ENCODE data around the gene SNRPE. TPM values are rescaled to one million over a fixed set of nuclear protein-coding genes. Genes with fewer than 3 reads are reported as not detected.
"Not testable (repeated sequence)": the region's sequence is repeated elsewhere in the genome, so short reads cannot be mapped to it uniquely, and the experiment has no call there.

The SNRPE gene
- total RNA-seq, 2 experiments from 2014 or later, result 366 to 370 TPM

DNA sequence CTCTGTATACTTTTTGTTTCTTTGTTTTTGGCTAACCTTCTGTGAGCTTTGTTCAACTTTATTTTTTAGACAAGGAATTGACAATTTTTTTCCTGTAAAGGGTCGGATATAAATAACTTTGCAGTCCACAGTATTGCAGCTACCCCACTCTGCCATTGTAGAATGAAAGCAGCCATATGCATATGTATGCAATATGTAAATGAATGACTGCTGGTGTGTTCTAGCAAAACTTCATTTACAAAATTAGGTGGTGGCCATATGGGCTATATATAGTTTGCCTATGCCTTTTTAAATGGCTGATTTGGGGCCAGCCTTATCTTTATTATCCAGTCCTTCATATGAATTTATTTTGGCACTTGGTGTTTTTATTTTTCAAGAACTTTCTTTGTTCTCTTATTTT is 18.0 kb upstream of the SNRPE start:
- H3K27me3 Mint-ChIP-seq (ENCODE audit: low read depth), result no peaks in the 10 kb centered on the region
- intact Hi-C loops (cut with micrococcal nuclease), result no loop called here
- H3K4me3 Mint-ChIP-seq, result no peak overlapping the region
- H3K9me3 Mint-ChIP-seq, result peaks cover 2% of the 10 kb centered on the region
- no peaks in the 10 kb centered on the region for H3K4me1 Mint-ChIP-seq (ENCODE audit: low read depth)
- H3K36me3 Mint-ChIP-seq (ENCODE audit: low read depth), result peaks cover 36% of the 10 kb centered on the region
- no peak for DNase-seq
- H3K27ac Mint-ChIP-seq, result no peak overlapping the region
- CTCF ChIA-PET, result no interaction called here

DNA sequence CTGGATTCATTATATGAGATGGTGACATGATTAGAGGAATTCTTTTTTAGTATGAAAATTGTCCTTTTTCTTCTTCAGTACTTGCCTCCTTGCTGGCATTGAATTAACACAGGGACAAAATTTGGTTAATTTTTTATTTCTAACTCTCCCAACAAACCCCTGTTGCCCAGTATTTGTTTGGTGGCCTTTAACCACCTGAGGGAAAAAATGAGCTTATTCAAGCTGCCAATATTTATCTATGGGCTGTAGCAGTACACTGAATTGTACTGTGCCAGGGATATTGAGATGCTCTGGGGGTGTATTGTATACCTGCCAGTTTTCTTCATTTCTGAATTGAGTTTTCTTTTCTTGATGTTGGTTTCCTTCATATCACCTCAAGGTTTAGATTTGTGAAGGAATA is 8.3 kb upstream of the SNRPE start:
- H3K4me3 Mint-ChIP-seq; H3K9me3 Mint-ChIP-seq; H3K27ac Mint-ChIP-seq; H3K27me3 Mint-ChIP-seq (ENCODE audit: low read depth); DNase-seq; intact Hi-C loops (cut with micrococcal nuclease); H3K36me3 Mint-ChIP-seq (ENCODE audit: low read depth); CTCF ChIA-PET; H3K4me1 Mint-ChIP-seq (ENCODE audit: low read depth): not testable (repeated sequence)

- no peak overlapping the region for H3K4me3 Mint-ChIP-seq
- H3K27me3 Mint-ChIP-seq (ENCODE audit: low read depth), result no peaks in the 10 kb centered on the region
- H3K9me3 Mint-ChIP-seq, result no peaks in the 10 kb centered on the region
- CTCF ChIA-PET, result interaction anchor here (0.7 to 4.0 kb wide), 4 partner anchors 14 to 348 kb away, joined by 3 to 41 read pairs (median 4); no protein-coding TSS in a partner anchor
- no peak overlapping the region for H3K27ac Mint-ChIP-seq
- no peak for DNase-seq
- peaks cover 14% of the 10 kb centered on the region for H3K4me1 Mint-ChIP-seq (ENCODE audit: low read depth)
- intact Hi-C loops (cut with micrococcal nuclease), result no loop called here
- peaks cover 6% of the 10 kb centered on the region for H3K36me3 Mint-ChIP-seq (ENCODE audit: low read depth)
Measured at GRCh38 chr1:203858055-203858454, 3.3 kb upstream of the SNRPE start.

- H3K4me3 Mint-ChIP-seq, result no peak overlapping the region
- intact Hi-C loops (cut with micrococcal nuclease), result no loop called here
- peaks cover 10% of the 10 kb centered on the region for H3K36me3 Mint-ChIP-seq (ENCODE audit: low read depth)
- peaks cover 18% of the 10 kb centered on the region for H3K4me1 Mint-ChIP-seq (ENCODE audit: low read depth)
- H3K9me3 Mint-ChIP-seq, result no peaks in the 10 kb centered on the region
- CTCF ChIA-PET, result interaction anchor here (2.0 to 4.0 kb wide), 2 partner anchors 270 to 347 kb away, joined by 4 to 41 read pairs; no protein-coding TSS in a partner anchor
- no peaks in the 10 kb centered on the region for H3K27me3 Mint-ChIP-seq (ENCODE audit: low read depth)
- no peak overlapping the region for H3K27ac Mint-ChIP-seq
- no peak for DNase-seq
Measured at GRCh38 chr1:203858975-203859374, 2.4 kb upstream of the SNRPE start.

GRCh38 chr1:203860396-203861025 is 888 bp upstream of the SNRPE start:
- no peaks in the 10 kb centered on the region for H3K9me3 Mint-ChIP-seq
- H3K4me1 Mint-ChIP-seq (ENCODE audit: low read depth), result peaks cover 25% of the 10 kb centered on the region
- no peaks in the 10 kb centered on the region for H3K27me3 Mint-ChIP-seq (ENCODE audit: low read depth)
- peak overlapping the region; percentile 16 for H3K27ac Mint-ChIP-seq
- peak overlapping the region; percentile 100 for H3K4me3 Mint-ChIP-seq
- no peak for DNase-seq
- H3K36me3 Mint-ChIP-seq (ENCODE audit: low read depth), result peaks cover 23% of the 10 kb centered on the region
- intact Hi-C loops (cut with micrococcal nuclease), result loop anchor here (1.0 to 10.0 kb wide), 8 partner anchors 65 to 644 kb away; partner anchors contain the start of genes ATP2B4, ZBED6 and ZC3H11A
- CTCF ChIA-PET, result interaction anchor here (0.5 to 4.0 kb wide), 15 partner anchors 12 to 978 kb away, joined by 3 to 41 read pairs (median 3); partner anchors contain the start of gene LAX1

- H3K27ac Mint-ChIP-seq, result no peak overlapping the region
- no peaks in the 10 kb centered on the region for H3K27me3 Mint-ChIP-seq (ENCODE audit: low read depth)
- intact Hi-C loops (cut with micrococcal nuclease), result loop anchor here (10.0 kb wide), 2 partner anchors 363 to 637 kb away; no protein-coding TSS in a partner anchor
- peaks cover 14% of the 10 kb centered on the region for H3K4me1 Mint-ChIP-seq (ENCODE audit: low read depth)
- H3K9me3 Mint-ChIP-seq, result no peaks in the 10 kb centered on the region
- H3K4me3 Mint-ChIP-seq, result no peak overlapping the region
- CTCF ChIA-PET, result interaction anchor here (0.9 kb wide), 1 partner anchor 256 kb away, joined by 3 read pairs; no protein-coding TSS in a partner anchor
- peaks cover 56% of the 10 kb centered on the region for H3K36me3 Mint-ChIP-seq (ENCODE audit: low read depth)
- DNase-seq, result no peak
Measured at GRCh38 chr1:203867802-203868201, 6.4 kb downstream of the SNRPE start.

DNA sequence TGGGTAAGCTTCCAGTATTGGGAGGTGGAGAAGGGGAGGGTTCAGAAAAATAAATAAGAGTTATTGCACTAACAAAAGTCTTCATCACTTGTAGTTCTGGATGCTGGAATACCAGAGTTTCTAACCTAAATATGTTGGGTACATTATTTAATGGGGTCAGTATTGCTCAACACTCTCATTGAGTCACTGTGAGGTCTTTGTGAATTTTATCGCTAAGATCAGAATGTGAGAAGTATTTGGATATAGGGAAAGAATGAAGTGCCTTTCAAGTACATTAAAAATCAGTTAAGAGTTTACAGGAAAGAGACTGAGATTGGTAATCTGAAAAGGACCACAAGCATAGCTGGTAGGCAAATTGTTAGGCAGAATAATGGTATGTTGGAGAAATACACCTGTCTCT is 8.8 kb downstream of the SNRPE start:
- Mint-ChIP-seq H3K27ac (no peak overlapping the region), H3K4me1 (ENCODE audit: low read depth) (peaks cover 3% of the 10 kb centered on the region), H3K9me3 (no peaks in the 10 kb centered on the region)

GRCh38 chr1:203871114-203871880 is 9.9 kb downstream of the SNRPE start:
- Mint-ChIP-seq H3K4me3 (no peak overlapping the region), H3K27ac (no peak overlapping the region), H3K4me1 (ENCODE audit: low read depth) (peaks cover 2% of the 10 kb centered on the region), H3K36me3 (ENCODE audit: low read depth) (peaks cover 47% of the 10 kb centered on the region), H3K9me3 (no peaks in the 10 kb centered on the region), H3K27me3 (ENCODE audit: low read depth) (no peaks in the 10 kb centered on the region)
- CTCF ChIA-PET, result interaction anchor here (0.7 to 2.6 kb wide), 4 partner anchors 10 to 258 kb away, joined by 3 to 9 read pairs (median 4); no protein-coding TSS in a partner anchor
- DNase-seq, result peak; percentile 27
- intact Hi-C loops (cut with micrococcal nuclease), result no loop called here

More for the DNA sequence above, 8.8 kb downstream of the SNRPE start:
- peaks cover 50% of the 10 kb centered on the region for H3K36me3 Mint-ChIP-seq (ENCODE audit: low read depth)
- CTCF ChIA-PET, result interaction anchor here (0.9 to 2.6 kb wide), 3 partner anchors 11 to 259 kb away, joined by 3 to 9 read pairs (median 3); no protein-coding TSS in a partner anchor
- no peak for DNase-seq
- H3K27me3 Mint-ChIP-seq (ENCODE audit: low read depth), result no peaks in the 10 kb centered on the region
- intact Hi-C loops (cut with micrococcal nuclease), result no loop called here
- H3K4me3 Mint-ChIP-seq, result no peak overlapping the region

DNA sequence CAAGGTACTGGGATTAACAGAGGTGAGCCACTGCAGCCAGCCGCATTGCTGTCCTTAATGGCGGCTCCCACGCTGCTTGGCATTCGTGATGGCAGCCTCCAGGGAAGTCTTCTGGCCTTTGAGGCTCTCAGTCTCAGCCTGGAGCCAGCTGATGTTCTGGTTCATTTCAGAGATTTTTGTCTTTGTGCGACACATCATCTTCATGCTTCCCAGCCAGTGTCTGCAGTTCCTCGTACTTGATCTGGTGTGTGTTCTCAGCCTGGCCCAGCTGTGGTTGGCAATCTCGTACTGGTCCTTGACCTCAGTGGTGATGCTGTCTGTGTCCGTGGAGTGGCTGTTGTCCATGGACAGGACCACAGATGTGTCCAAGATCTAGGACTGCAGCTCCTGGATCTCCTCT is 11.7 kb downstream of the SNRPE start:
- CTCF ChIA-PET, result interaction anchor here (1.3 to 1.4 kb wide), 2 partner anchors 255 to 256 kb away, joined by 3 to 4 read pairs; no protein-coding TSS in a partner anchor
- Mint-ChIP-seq H3K4me3 (no peak overlapping the region), H3K27me3 (ENCODE audit: low read depth) (no peaks in the 10 kb centered on the region), H3K4me1 (ENCODE audit: low read depth) (peaks cover under 1% of the 10 kb centered on the region), H3K27ac (no peak overlapping the region), H3K9me3 (no peaks in the 10 kb centered on the region), H3K36me3 (ENCODE audit: low read depth) (peaks cover 47% of the 10 kb centered on the region)
- no peak for DNase-seq
- intact Hi-C loops (cut with micrococcal nuclease), result no loop called here

DNA sequence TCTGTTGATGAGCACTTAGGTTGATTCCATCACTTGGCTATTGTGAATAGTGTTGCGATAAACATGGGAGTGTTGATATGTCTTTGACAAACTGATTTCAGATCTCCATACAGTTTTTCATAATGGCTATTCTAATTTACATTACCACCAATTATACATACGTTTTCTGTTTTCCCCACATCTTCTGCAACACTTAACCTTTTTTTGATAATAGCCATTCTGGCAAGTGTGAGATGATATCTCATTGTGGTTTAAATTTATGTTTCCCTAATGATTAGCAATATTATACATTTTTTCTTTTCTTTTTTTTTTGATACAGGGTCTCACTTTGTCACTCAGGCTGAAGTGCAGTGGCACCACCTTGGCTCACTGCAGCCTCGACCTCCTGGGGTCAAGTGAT is 17.0 kb downstream of the SNRPE start:
- Mint-ChIP-seq H3K27me3 (ENCODE audit: low read depth) (no peaks in the 10 kb centered on the region), H3K9me3 (no peaks in the 10 kb centered on the region), H3K4me3 (no peak overlapping the region), H3K36me3 (ENCODE audit: low read depth) (peaks cover 36% of the 10 kb centered on the region), H3K4me1 (ENCODE audit: low read depth) (no peaks in the 10 kb centered on the region), H3K27ac (no peak overlapping the region)
- no peak for DNase-seq
- intact Hi-C loops (cut with micrococcal nuclease), result no loop called here
- CTCF ChIA-PET, result no interaction called here

DNA sequence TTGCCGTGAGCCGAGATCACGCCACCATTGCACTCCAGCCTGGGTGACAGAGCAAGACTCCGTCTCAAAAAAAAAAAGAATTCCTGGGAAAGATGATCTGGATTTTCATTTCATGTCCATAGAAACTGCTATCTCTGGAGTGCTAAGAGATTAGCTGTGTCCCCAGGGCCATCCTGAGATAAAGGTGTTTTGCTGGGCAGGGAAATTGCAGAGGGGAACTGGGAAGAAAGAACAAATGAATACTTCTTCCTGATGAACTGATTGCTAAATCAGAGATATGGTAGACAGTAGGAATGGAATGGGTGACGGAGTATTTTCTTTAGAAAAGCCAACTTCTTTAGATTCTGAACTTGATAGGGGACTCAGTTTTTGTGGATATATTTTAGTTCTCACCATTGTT is 19.2 kb downstream of the SNRPE start:
- CTCF ChIA-PET, result interaction anchor here (0.6 to 1.7 kb wide), 3 partner anchors 10 to 248 kb away, joined by 3 to 6 read pairs (median 4); no protein-coding TSS in a partner anchor

DNA sequence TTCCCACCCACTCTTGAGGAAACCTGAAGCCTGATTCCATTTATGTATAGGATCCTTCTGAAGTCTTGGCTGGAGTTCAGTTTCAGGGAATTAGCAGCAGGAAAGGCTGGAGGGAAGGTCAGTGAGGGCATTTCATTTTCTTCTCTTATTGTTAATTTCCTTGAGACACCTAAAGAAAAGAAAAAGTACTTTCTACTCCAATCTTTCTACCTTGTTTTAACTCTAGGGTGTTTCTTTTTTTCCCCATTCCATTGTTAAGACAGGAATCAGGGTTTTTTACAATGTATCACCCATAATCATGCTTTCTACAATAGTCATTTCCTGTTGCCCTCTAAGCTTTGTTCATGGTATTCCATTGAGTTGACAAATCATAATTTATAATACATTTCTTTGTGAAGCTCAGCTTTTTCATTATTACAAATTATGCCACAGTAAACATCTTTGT is 27.4 kb downstream of the SNRPE start:
- CTCF ChIA-PET, result no interaction called here
- no peak overlapping the region for H3K4me3 Mint-ChIP-seq
- no peak for DNase-seq
- no peaks in the 10 kb centered on the region for H3K4me1 Mint-ChIP-seq (ENCODE audit: low read depth)
- H3K9me3 Mint-ChIP-seq, result peaks cover 4% of the 10 kb centered on the region
- H3K27ac Mint-ChIP-seq, result no peak overlapping the region
- no peaks in the 10 kb centered on the region for H3K27me3 Mint-ChIP-seq (ENCODE audit: low read depth)
- peaks cover 18% of the 10 kb centered on the region for H3K36me3 Mint-ChIP-seq (ENCODE audit: low read depth)
- intact Hi-C loops (cut with micrococcal nuclease), result no loop called here

More for the DNA sequence above, 19.2 kb downstream of the SNRPE start:
- intact Hi-C loops (cut with micrococcal nuclease), result no loop called here
- no peaks in the 10 kb centered on the region for H3K9me3 Mint-ChIP-seq
- H3K4me3 Mint-ChIP-seq, result no peak overlapping the region
- DNase-seq, result no peak
- H3K27ac Mint-ChIP-seq, result no peak overlapping the region
- no peaks in the 10 kb centered on the region for H3K27me3 Mint-ChIP-seq (ENCODE audit: low read depth)
- no peaks in the 10 kb centered on the region for H3K4me1 Mint-ChIP-seq (ENCODE audit: low read depth)
- H3K36me3 Mint-ChIP-seq (ENCODE audit: low read depth), result peaks cover 31% of the 10 kb centered on the region

Measured in activated naive CD4-positive, alpha-beta T cell treated with anti-CD3 and anti-CD28 coated beads for 36 hours (primary cell).